GM21737 (cell line): ENCODE data around the gene PPP1R26.
"Not testable (repeated sequence)": the region's sequence is repeated elsewhere in the genome, so short reads cannot be mapped to it uniquely, and the experiment has no call there.

Experiments used
- ATAC-seq: cut with Tn5 transposase; IDR thresholded peaks from one replicate; pipeline ENCODE4 v1.9.1; 2021; ENCODE audit warnings: mild to moderate bottlenecking, moderate library complexity; ENCODE audit not compliant: unreplicated experiment

The PPP1R26 gene

GRCh38 chr9:135503371-135504261 lies 24.0 kb downstream of the PPP1R26 start:
- ATAC-seq, result no peak

- no peak for ATAC-seq
Observed at GRCh38 chr9:135504262-135505243, 25.0 kb downstream of the PPP1R26 start.

GRCh38 chr9:135505406-135506187 lies 26.0 kb downstream of the PPP1R26 start:
- no peak for ATAC-seq

GRCh38 chr9:135506327-135507103 lies 26.9 kb downstream of the PPP1R26 start:
- no peak for ATAC-seq

GRCh38 chr9:135507104-135508035 lies 27.8 kb downstream of the PPP1R26 start:
- ATAC-seq, result no peak

GRCh38 chr9:135508211-135508820 lies 28.7 kb downstream of the PPP1R26 start:
- no peak for ATAC-seq

- no peak for ATAC-seq
Observed at GRCh38 chr9:135509458-135509857, 29.9 kb downstream of the PPP1R26 start.

GRCh38 chr9:135512241-135512603 lies 32.6 kb downstream of the PPP1R26 start:
- no peak for ATAC-seq

- ATAC-seq, result no peak
Observed at GRCh38 chr9:135512904-135513303, 33.3 kb downstream of the PPP1R26 start.

GRCh38 chr9:135513351-135513846 lies 33.8 kb downstream of the PPP1R26 start:
- ATAC-seq, result no peak

- not testable (repeated sequence) for ATAC-seq
Observed at GRCh38 chr9:135513906-135514305, 34.3 kb downstream of the PPP1R26 start.

GRCh38 chr9:135514342-135515082 lies 34.9 kb downstream of the PPP1R26 start:
- no peak for ATAC-seq

- ATAC-seq, result no peak
Observed at GRCh38 chr9:135515083-135515951, 35.7 kb downstream of the PPP1R26 start.

- no peak for ATAC-seq
Observed at GRCh38 chr9:135516132-135516860, 36.7 kb downstream of the PPP1R26 start.

GRCh38 chr9:135517407-135517822 lies 37.8 kb downstream of the PPP1R26 start:
- ATAC-seq, result no peak
